Lung (tissue), 12 donors: ENCODE results near the gene KAT8. TPM values are rescaled to one million over a fixed set of nuclear protein-coding genes. Genes with fewer than 3 reads are reported as not detected.

ENCODE experiments used
- ATAC-seq: fragments of 200-7000 bp; cut with Tn5 transposase; one replicate; pipeline ENCODE4 v1.9.1; 2020; ENCODE audit warnings: moderate number of reproducible peaks; ENCODE audit not compliant: insufficient read depth, low FRiP score
- DNase-seq, 3 donors: peaks; one replicate each; pipeline ENCODE4 v3.0.0-alpha.2; 2013 to 2017
- H3K27ac ChIP-seq, 2 donors: one replicate each; pipeline ENCODE4 v1.5.1; 2013; ENCODE audit warnings: mild to moderate bottlenecking in 2 of 2, moderate library complexity in 2 of 2, control low read depth in 1 of 2, inconsistent platforms in 1 of 2, low read depth in 1 of 2, low read length in 1 of 2
- H3K27me3 ChIP-seq, 3 donors: one replicate each; pipeline ENCODE4 v1.5.1; 2013; ENCODE audit warnings: low read length in 2 of 3; ENCODE audit not compliant: control insufficient read depth in 3 of 3, insufficient read depth in 3 of 3
- H3K36me3 ChIP-seq, 4 donors: one replicate each; pipeline ENCODE4 v1.5.1; 2013; ENCODE audit warnings: low read length in 4 of 4, mild to moderate bottlenecking in 1 of 4, moderate library complexity in 1 of 4; ENCODE audit not compliant: control insufficient read depth in 4 of 4, insufficient read depth in 4 of 4
- H3K4me1 ChIP-seq, 5 donors: one replicate each; pipeline ENCODE4 v1.5.1; 2013; ENCODE audit warnings: low read length in 5 of 5, mild to moderate bottlenecking in 2 of 5, moderate library complexity in 1 of 5; ENCODE audit not compliant: control insufficient read depth in 5 of 5, insufficient read depth in 5 of 5
- H3K4me3 ChIP-seq: one replicate; pipeline ENCODE4 v1.5.1; 2013; ENCODE audit warnings: mild to moderate bottlenecking, control low read depth, moderate library complexity
- H3K9ac ChIP-seq, 2 donors: one replicate each; pipeline ENCODE4 v1.5.1; 2013; ENCODE audit warnings: low read length in 2 of 2, control low read depth in 1 of 2; ENCODE audit not compliant: insufficient read depth in 1 of 2
- H3K9me3 ChIP-seq, 4 donors: one replicate each; pipeline ENCODE4 v1.5.1; 2013; ENCODE audit warnings: low read length in 3 of 4, mild to moderate bottlenecking in 1 of 4, moderate library complexity in 1 of 4; ENCODE audit not compliant: control insufficient read depth in 4 of 4, insufficient read depth in 3 of 4
- CTCF ChIP-seq: IDR thresholded peaks from 2 replicates; pipeline ENCODE4 v1.5.1; 2012; ENCODE audit warnings: mild to moderate bottlenecking; ENCODE audit errors: control extremely low read depth, extremely low read depth
- WGBS, 2 donors: extraction: QIAGEN DNeasy Blood & Tissue Kit; methylation state at CpG; one replicate each; pipeline ENCODE4 v1.1.7; 2013; 5-methylcytosine and 5-hydroxymethylcytosine counted together
- polyA plus RNA-seq, 2 donors: library from polyadenylated mRNA; stranded (reverse); fragments of 200-250 nt; gene quantifications; one replicate each; pipeline ENCODE4 v1.2.1, GENCODE V29; 2013
- total RNA-seq, 2 donors: library from RNA; depleted of rRNA in 1 of 2; stranded (reverse); fragments of >200 nt in 1 of 2; gene quantifications; one replicate each; pipeline ENCODE4 v1.2.1, GENCODE V29; 2014 to 2021
- donor health status: control.
- donor health status: control.
- donor health status: Bipolar disorder and iron deficiency.
- donor health status: healthy.
- donor health status: DM: yes; HTN: yes; CAD: no.

KAT8 gene
- total and polyA plus RNA-seq, 4 donors: 53.0 to 73.2 (median 60.8) TPM

- H3K4me3 ChIP-seq: peak overlapping the region; percentile 69
- peak overlapping the region; percentile 96 for H3K27ac ChIP-seq
- ATAC-seq (peak; percentile 87), DNase-seq (peak; percentile 92 to 96 (median 95))
- no peaks in the 10 kb centered on the region for H3K9me3 ChIP-seq
- TF ChIP-seq CTCF: peak; percentile 6
- peaks cover 7 to 19% (median 9%) of the 10 kb centered on the region in 5 donors for H3K4me1 ChIP-seq
- H3K9ac ChIP-seq: peak overlapping the region; percentile 83 to 88
- H3K27me3 ChIP-seq: no peaks in the 10 kb centered on the region
- peaks cover 5 to 23% (median 16%) of the 10 kb centered on the region in 4 donors for H3K36me3 ChIP-seq
- WGBS, 2 donors: 0% methylated on average over 67 to 83 of the region's 83 CpGs
Measured at GRCh38 chr16:31073142-31073969, 44.1 kb upstream of the KAT8 start.

- Histone ChIP-seq H3K4me1 (peaks cover 7 to 19% (median 9%) of the 10 kb centered on the region in 5 donors), H3K9ac (peak within 1 kb of the TSS; percentile 88 to 93), H3K36me3 (peaks cover 5 to 32% (median 21%) of the 10 kb centered on the region in 4 donors), H3K4me3 (peak within 1 kb of the TSS; percentile 69), H3K9me3 (no peaks in the 10 kb centered on the region), H3K27ac (peak within 1 kb of the TSS; percentile 96 to 97), H3K27me3 (no peaks in the 10 kb centered on the region)
- 0% methylated on average over 48 of the region's 48 CpGs for WGBS, 2 donors
- TF ChIP-seq CTCF: no peak
- ATAC-seq: peak; percentile 89
- peak; percentile 99 to 100 (median 99) for DNase-seq
Measured at GRCh38 chr16:31073970-31074813, 43.3 kb upstream of the KAT8 start, which contains the start of the genes ZNF646 and ZNF668. TSS of gene ZNF646 (plus strand) at chr16:31074422. CDS start at chr16:31076325, 1,903 bp downstream. TSS of gene ZNF668 (minus strand) at chr16:31074240. CDS start at chr16:31064459, 9,781 bp downstream.

GRCh38 chr16:31074814-31075183, 42.7 kb upstream of the KAT8 start:
- peak overlapping the region; percentile 89 to 97 for H3K27ac ChIP-seq
- H3K4me3 ChIP-seq: peak overlapping the region; percentile 56
- peaks cover 5 to 38% (median 23%) of the 10 kb centered on the region in 4 donors for H3K36me3 ChIP-seq
- no peaks in the 10 kb centered on the region for H3K27me3 ChIP-seq
- peak overlapping the region; percentile 71 to 93 for H3K9ac ChIP-seq
- WGBS, 2 donors: 0 to 2% methylated on average over 7 of the region's 7 CpGs
- no peak for TF ChIP-seq CTCF
- ATAC-seq: no peak
- H3K4me1 ChIP-seq: peaks cover 7 to 19% (median 9%) of the 10 kb centered on the region in 5 donors
- no peak for DNase-seq
- no peaks in the 10 kb centered on the region for H3K9me3 ChIP-seq
